ENCODE data around the gene SYCN. TPM values are rescaled to one million over a fixed set of nuclear protein-coding genes. Genes with fewer than 3 reads are reported as not detected.

Gene SYCN
- total and polyA plus RNA-seq, 12 donors = 0.55 TPM; not detected in 11

DNA sequence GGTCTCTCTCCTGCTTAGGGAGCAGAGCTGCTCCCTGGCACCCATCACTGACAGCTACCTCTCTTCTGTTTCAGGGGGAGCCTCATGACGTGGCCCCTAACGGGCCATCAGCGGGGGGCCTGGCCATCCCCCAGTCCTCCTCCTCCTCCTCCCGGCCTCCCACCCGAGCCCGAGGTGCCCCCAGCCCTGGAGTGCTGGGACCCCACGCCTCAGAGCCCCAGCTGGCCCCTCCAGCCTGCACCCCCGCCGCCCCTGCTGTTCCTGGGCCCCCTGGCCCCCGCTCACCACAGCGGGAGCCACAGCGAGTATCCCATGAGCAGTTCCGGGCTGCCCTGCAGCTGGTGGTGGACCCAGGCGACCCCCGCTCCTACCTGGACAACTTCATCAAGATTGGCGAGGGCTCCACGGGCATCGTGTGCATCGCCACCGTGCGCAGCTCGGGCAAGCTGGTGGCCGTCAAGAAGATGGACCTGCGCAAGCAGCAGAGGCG is 30.5 kb downstream of the SYCN start:
- H3K36me3 ChIP-seq = peaks cover 0 to 80% (median 10%) of the 10 kb centered on the region in 9 donors
- no peaks in the 10 kb centered on the region for H3K27me3 ChIP-seq
- H3K4me3 ChIP-seq = no peak overlapping the region
- intact Hi-C loops (cut with DNase I) = no loop called here
- no peaks in the 10 kb centered on the region for H3K4me1 ChIP-seq
- no peak overlapping the region for H3K27ac ChIP-seq
- no peaks in the 10 kb centered on the region for H3K9me3 ChIP-seq
- DNase-seq = no peak
- TF ChIP-seq, protein P1, sequence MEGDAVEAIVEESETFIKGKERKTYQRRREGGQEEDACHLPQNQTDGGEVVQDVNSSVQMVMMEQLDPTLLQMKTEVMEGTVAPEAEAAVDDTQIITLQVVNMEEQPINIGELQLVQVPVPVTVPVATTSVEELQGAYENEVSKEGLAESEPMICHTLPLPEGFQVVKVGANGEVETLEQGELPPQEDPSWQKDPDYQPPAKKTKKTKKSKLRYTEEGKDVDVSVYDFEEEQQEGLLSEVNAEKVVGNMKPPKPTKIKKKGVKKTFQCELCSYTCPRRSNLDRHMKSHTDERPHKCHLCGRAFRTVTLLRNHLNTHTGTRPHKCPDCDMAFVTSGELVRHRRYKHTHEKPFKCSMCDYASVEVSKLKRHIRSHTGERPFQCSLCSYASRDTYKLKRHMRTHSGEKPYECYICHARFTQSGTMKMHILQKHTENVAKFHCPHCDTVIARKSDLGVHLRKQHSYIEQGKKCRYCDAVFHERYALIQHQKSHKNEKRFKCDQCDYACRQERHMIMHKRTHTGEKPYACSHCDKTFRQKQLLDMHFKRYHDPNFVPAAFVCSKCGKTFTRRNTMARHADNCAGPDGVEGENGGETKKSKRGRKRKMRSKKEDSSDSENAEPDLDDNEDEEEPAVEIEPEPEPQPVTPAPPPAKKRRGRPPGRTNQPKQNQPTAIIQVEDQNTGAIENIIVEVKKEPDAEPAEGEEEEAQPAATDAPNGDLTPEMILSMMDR (IDR thresholded peaks at IDR 0.05) = no peak
- no peak for ATAC-seq
- 96 to 98% methylated on average over 21 to 25 of the region's 25 CpGs for WGBS, 2 donors

DNA sequence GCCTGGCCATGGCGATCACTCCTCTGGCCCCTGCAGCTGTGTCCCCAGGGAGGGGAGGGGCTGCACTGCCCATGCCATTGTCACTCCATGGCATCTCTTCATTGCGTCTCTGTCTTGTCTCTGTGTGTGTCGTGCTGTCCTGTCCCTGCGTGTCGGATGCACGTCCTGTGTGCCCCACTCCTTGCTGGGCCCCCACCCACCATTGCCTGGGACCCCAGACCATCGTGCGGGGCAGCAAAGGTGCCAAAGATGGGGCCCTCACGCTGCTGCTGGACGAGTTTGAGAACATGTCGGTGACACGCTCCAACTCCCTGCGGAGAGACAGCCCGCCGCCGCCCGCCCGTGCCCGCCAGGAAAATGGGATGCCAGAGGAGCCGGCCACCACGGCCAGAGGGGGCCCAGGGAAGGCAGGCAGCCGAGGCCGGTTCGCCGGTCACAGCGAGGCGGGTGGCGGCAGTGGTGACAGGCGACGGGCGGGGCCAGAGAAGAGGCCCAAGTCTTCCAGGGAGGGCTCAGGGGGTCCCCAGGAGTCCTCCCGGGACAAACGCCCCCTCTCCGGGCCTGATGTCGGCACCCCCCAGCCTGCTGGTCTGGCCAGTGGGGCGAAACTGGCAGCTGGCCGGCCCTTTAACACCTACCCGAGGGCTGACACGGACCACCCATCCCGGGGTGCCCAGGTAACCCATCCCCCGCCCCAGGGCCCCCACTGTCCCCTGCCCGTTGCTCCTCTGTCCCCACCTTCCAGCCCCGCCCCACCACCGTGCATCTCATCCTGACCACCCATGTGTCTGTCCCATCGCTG is 31.2 kb downstream of the SYCN start:
- Histone ChIP-seq H3K9me3 (no peaks in the 10 kb centered on the region), H3K4me3 (no peak overlapping the region), H3K27ac (no peak overlapping the region), H3K4me1 (no peaks in the 10 kb centered on the region), H3K27me3 (no peaks in the 10 kb centered on the region), H3K36me3 (peaks cover 0 to 74% (median 10%) of the 10 kb centered on the region in 9 donors)
- ATAC-seq (no peak), DNase-seq (no peak)
- intact Hi-C loops (cut with DNase I) = no loop called here
- 95% methylated on average over 37 to 45 of the region's 45 CpGs for WGBS, 2 donors
- TF ChIP-seq, protein P1 (IDR thresholded peaks at IDR 0.05) = no peak

DNA sequence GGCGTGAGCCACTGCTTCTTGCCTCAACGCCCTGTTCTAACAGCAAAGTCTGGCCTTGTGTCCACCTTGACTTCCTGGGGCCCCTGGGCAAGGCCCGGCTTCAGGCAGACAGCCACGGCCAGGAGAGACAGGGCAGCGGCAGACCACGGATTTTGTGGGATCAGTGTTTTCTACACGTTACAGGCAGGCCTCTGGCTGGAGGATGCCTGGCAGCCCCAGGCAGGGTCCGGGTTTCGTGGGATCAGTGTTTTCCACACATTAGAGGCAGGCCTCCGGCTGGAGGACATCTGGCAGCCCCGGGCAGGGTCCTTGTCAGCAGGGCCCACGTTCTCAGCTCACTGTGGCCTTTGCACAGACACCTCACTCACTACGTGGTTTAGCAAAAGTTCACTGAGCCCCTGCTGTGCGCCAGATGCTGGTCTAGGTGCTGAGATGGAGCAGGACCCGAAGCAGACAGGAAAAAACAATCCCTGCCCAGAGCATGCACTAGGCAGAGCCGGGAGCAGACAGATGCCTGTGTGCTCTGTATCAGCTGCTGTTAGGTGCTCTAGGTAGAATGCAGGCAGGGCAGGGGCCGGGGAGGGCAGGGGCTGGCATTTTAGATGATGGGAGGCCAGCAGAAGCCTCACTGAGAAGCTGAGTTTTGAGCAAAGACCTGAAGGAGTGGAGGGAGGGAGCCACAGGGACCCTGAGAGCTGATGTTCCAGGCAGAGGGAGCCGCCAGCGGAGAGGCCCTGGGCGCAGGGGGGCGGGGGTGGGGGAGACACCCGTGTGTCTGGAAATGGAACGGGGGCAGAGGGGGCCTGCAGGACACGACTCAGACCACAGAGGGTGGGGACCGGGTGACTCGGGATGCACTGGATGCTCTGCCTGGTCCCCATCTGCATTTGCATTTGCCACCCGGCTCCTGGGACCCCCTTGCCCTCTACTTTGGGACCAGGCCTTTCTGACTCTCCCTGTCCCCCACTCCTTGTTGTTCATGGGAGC is 32.3 kb downstream of the SYCN start:
- DNase-seq (no peak), ATAC-seq (no peak)
- no peaks in the 10 kb centered on the region for H3K27me3 ChIP-seq
- TF ChIP-seq, protein P1 (IDR thresholded peaks at IDR 0.05) = no peak
- H3K36me3 ChIP-seq = peaks cover 0 to 62% (median 9%) of the 10 kb centered on the region in 9 donors
- H3K27ac ChIP-seq = no peak overlapping the region
- no peak overlapping the region for H3K4me3 ChIP-seq
- WGBS, 2 donors = 80 to 81% methylated on average over 27 of the region's 27 CpGs
- intact Hi-C loops (cut with DNase I) = no loop called here
- no peaks in the 10 kb centered on the region for H3K9me3 ChIP-seq
- peaks cover 0 to 10% (median 5%) of the 10 kb centered on the region in 9 donors for H3K4me1 ChIP-seq
